A549 (cell line): ENCODE results near the gene HAUS5. TPM values are rescaled to one million over a fixed set of nuclear protein-coding genes. Genes with fewer than 3 reads are reported as not detected.
"Not testable (repeated sequence)": the region's sequence is repeated elsewhere in the genome, so short reads cannot be mapped to it uniquely, and the experiment has no call there.

Source experiments
- ATAC-seq, 2 experiments: fragments of 200-7000 bp in 1 of 2; fragments of >200 bp in 1 of 2; cut with Nextera tagmentation in 1 of 2; cut with Tn5 transposase in 1 of 2; 3 replicates each; pipeline versions ENCODE4 v1.8.0 to v1.9.1; 2018 to 2020; ENCODE audit warnings: mild to moderate bottlenecking in 1 of 2, moderate library complexity in 1 of 2
- CTCF ChIA-PET: fragments of 300-600 bp; sonication (Branson Sonifier 250); formaldehyde crosslinking; extraction: SDS; loops from one replicate; lab custom pipeline; 2021; ENCODE audit warnings: antibody characterized with exemption, inconsistent platforms; lab: Yijun Ruan, JAX
- POLR2A ChIA-PET: fragments of 350-600 bp; formaldehyde crosslinking; extraction: SDS; loops from one replicate; lab custom pipeline; 2021; ENCODE audit warnings: antibody characterized with exemption, inconsistent platforms; lab: Yijun Ruan, JAX
- DNase-seq, 2 experiments: peaks; one replicate each; pipeline versions ENCODE4 v3.0.0 to v3.0.0-alpha.2; 2011 to 2016; ENCODE audit warnings: low read depth in 1 of 2, low spot score in 1 of 2
- FAIRE-seq: peaks from 2 replicates; lab custom pipeline; 2011; peaks lifted over from hg19 to GRCh38; lab: Jason Lieb, UNC
- H3K27ac ChIP-seq, 2 experiments: fragments of >200 bp; sonication (Bioruptor Twin); formaldehyde crosslinking; 3 replicates each; pipeline ENCODE4 v1.5.1; 2016 to 2017
- H3K4me1 ChIP-seq: fragments of >200 bp; sonication (Bioruptor Twin); formaldehyde crosslinking; 3 replicates; pipeline ENCODE4 v1.6.1; 2016
- H3K4me2 ChIP-seq: fragments of >200 bp; sonication (Bioruptor Twin); formaldehyde crosslinking; 3 replicates; pipeline ENCODE4 v1.6.1; 2016
- H3K4me3 ChIP-seq: fragments of >200 bp; sonication (Bioruptor Twin); formaldehyde crosslinking; 3 replicates; pipeline ENCODE4 v1.5.1; 2016
- H3K9me3 ChIP-seq: fragments of >200 bp; sonication (Bioruptor Twin); formaldehyde crosslinking; 3 replicates; pipeline ENCODE4 v1.6.1; 2016
- BHLHE40 ChIP-seq: IDR thresholded peaks from 2 replicates; pipeline ENCODE4 v1.6.1; 2012; ENCODE audit warnings: low read depth, low read length, inconsistent platforms
- CBX2 ChIP-seq: fragments of 200-600 bp; sonication (generic); IDR thresholded peaks from 2 replicates; pipeline ENCODE4 v1.6.1; 2016; ENCODE audit warnings: low read depth, mild to moderate bottlenecking, borderline replicate concordance
- CBX8 ChIP-seq: fragments of 200-600 bp; sonication (generic); IDR thresholded peaks from 2 replicates; pipeline ENCODE4 v1.6.1; 2016
- CHD2 ChIP-seq: fragments of 150-350 bp; IDR thresholded peaks from 2 replicates; pipeline ENCODE4 v1.6.1; 2014; ENCODE audit warnings: low read length; ENCODE audit not compliant: partially characterized antibody
- ESRRA ChIP-seq: fragments of 150-350 bp; IDR thresholded peaks from 2 replicates; pipeline ENCODE4 v1.6.1; 2014; ENCODE audit warnings: mild to moderate bottlenecking, low read length, borderline replicate concordance
- FOXS1 ChIP-seq: fragments of 250-450 bp; sonication (Bioruptor Pico); IDR thresholded peaks from 2 replicates; pipeline ENCODE4 v1.5.0; 2020; ENCODE audit warnings: mild to moderate bottlenecking, moderate library complexity
- HDAC2 ChIP-seq: fragments of 200-600 bp; sonication (generic); IDR thresholded peaks from 2 replicates; pipeline ENCODE4 v1.6.1; 2016
- JUNB ChIP-seq: fragments of >200 bp; sonication (Bioruptor Twin); formaldehyde crosslinking; IDR thresholded peaks from 2 replicates; pipeline ENCODE4 v1.6.1; 2016
- KDM5A ChIP-seq: fragments of 200-600 bp; sonication (generic); IDR thresholded peaks from 2 replicates; pipeline ENCODE4 v1.6.1; 2016; ENCODE audit warnings: antibody characterized with exemption, mild to moderate bottlenecking
- MAFK ChIP-seq: fragments of 450-650 bp; IDR thresholded peaks from 2 replicates; pipeline ENCODE4 v1.6.1; 2014; ENCODE audit not compliant: partially characterized antibody
- NFE2L2 ChIP-seq: fragments of 150-350 bp; conservative IDR thresholded peaks from 2 replicates; pipeline ENCODE4 v1.6.1; 2014; ENCODE audit warnings: low read length
- NR3C1 ChIP-seq: fragments of >200 bp; sonication (Bioruptor Twin); formaldehyde crosslinking; IDR thresholded peaks from 3 replicates; pipeline ENCODE4 v1.6.1; 2017
- RAD21 ChIP-seq, 2 experiments: fragments of >200 bp in 1 of 2; sonication (Bioruptor Twin) in 1 of 2; formaldehyde crosslinking in 1 of 2; IDR thresholded peaks in 1 of 2; conservative IDR thresholded peaks in 1 of 2; 2 replicates in 1 of 2; 3 replicates in 1 of 2; pipeline ENCODE4 v1.6.1; 2012 to 2018; ENCODE audit warnings: inconsistent platforms in 1 of 2
- RCOR1 ChIP-seq: fragments of 150-350 bp; IDR thresholded peaks from 2 replicates; pipeline ENCODE4 v1.6.1; 2014; ENCODE audit warnings: antibody characterized with exemption, low read length, low read depth
- RFX5 ChIP-seq: fragments of 450-650 bp; IDR thresholded peaks from 2 replicates; pipeline ENCODE4 v1.7.1; 2014; ENCODE audit warnings: antibody characterized with exemption, mild to moderate bottlenecking, moderate library complexity
- RNF2 ChIP-seq: fragments of 200-600 bp; sonication (generic); IDR thresholded peaks from 2 replicates; pipeline ENCODE4 v1.6.1; 2016; ENCODE audit warnings: low read depth, mild to moderate bottlenecking, antibody characterized with exemption, moderate library complexity, borderline replicate concordance
- SMC3 ChIP-seq: fragments of >200 bp; sonication (Bioruptor Twin); formaldehyde crosslinking; IDR thresholded peaks from 3 replicates; pipeline ENCODE4 v1.6.1; 2018; ENCODE audit warnings: inconsistent platforms
- TP53 ChIP-seq: fragments of 250-450 bp; sonication (Bioruptor Pico); IDR thresholded peaks from 2 replicates; pipeline ENCODE4 v1.5.0; 2021; ENCODE audit warnings: mild to moderate bottlenecking, moderate library complexity
- ZFP36 ChIP-seq: fragments of 450-650 bp; IDR thresholded peaks from 2 replicates; pipeline ENCODE4 v1.6.1; 2014; ENCODE audit warnings: borderline replicate concordance; ENCODE audit not compliant: partially characterized antibody
- ZNF302 ChIP-seq: fragments of 250-450 bp; sonication (Bioruptor Pico); IDR thresholded peaks from 2 replicates; pipeline ENCODE4 v1.9.0; 2021; ENCODE audit warnings: inconsistent platforms, mild to moderate bottlenecking, moderate library complexity
- ZSCAN20 ChIP-seq: fragments of 250-450 bp; sonication (Bioruptor Pico); IDR thresholded peaks from 2 replicates; pipeline ENCODE4 v1.8.0; 2022; ENCODE audit warnings: mild to moderate bottlenecking, moderate library complexity
- whole genome bisulfite sequencing: methylation state at CpG from one replicate; pipeline ENCODE4 v1.1.6; 2017; ENCODE audit errors: missing lambda C conversion rate; 5-methylcytosine and 5-hydroxymethylcytosine counted together
- polyA plus RNA-seq, 4 experiments: library from polyadenylated mRNA; depleted of rRNA in 3 of 4; stranded (reverse); fragments of >200 nt; fragmentation: RNase III in 1 of 4; extraction: RNeasy Plus Mini Kit Qiagen cat#74134 plus additional on column Dnase treatment in 1 of 4; gene quantifications; 2 replicates in 3 of 4; 3 replicates in 1 of 4; pipeline ENCODE4 v1.2.3, GENCODE V29; 2011 to 2017
- TF ChIP-seq, protein P1 (sequence below): fragments of 250-450 bp; sonication (Bioruptor Pico); IDR thresholded peaks from 2 replicates; pipeline ENCODE4 v1.5.0; 2021; ENCODE audit warnings: mild to moderate bottlenecking, moderate library complexity, borderline replicate concordance
- TF ChIP-seq, protein P2 (sequence below): fragments of 250-450 bp; sonication (Bioruptor Pico); IDR thresholded peaks from 2 replicates; pipeline ENCODE4 v1.5.0; 2020; ENCODE audit warnings: low read depth, mild to moderate bottlenecking, moderate library complexity
- TF ChIP-seq, protein P3 (sequence below): fragments of >200 bp; sonication (Bioruptor Twin); formaldehyde crosslinking; IDR thresholded peaks from 3 replicates; pipeline ENCODE4 v1.5.1; 2016
- TF ChIP-seq, protein P4 (sequence below): IDR thresholded peaks from 2 replicates; pipeline ENCODE4 v1.6.1; 2012
- TF ChIP-seq, protein P5 (sequence below): IDR thresholded peaks from 2 replicates; pipeline ENCODE4 v1.6.1; 2012; ENCODE audit warnings: low read depth, borderline replicate concordance

HAUS5 gene
- polyA plus RNA-seq, 2 of the 4 experiments (the other 2 are of a cell fraction), result 7.3 to 16.1 TPM

DNA sequence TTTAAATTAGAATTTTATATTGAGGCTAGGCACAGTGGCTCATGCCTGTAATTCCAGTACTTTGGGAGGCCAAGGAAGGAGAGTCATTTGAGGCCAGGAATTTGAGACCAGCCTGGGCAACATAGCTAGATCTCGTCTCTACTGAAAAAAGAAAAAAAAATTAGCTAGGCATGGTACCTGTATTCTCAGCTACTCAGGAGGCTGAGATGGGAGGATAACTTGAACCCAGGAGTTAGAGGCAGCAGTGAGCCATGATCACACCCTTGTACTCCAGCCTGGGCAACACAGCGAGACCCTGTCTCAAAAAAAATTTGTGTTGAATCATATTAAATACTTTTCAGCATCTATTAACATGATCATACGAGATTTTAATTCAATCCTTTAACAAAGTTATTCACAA is 21.7 kb upstream of the HAUS5 start:
- H3K9me3 ChIP-seq, result 0 out of 3 replicates have a peak, but pooled peaks cover 2% of the 10 kb centered on the region
- DNase-seq (no peak), FAIRE-seq (peak; percentile 49), ATAC-seq (no peak)
- H3K4me2 ChIP-seq, result no peak overlapping the region
- CTCF ChIA-PET, result interaction anchor here (0.7 to 2.1 kb wide), 6 partner anchors 8 to 80 kb away, joined by 3 to 14 read pairs (median 4); no protein-coding TSS in a partner anchor
- H3K4me3 ChIP-seq, result no peak overlapping the region
- TF ChIP-seq RCOR1 (no peak), NR3C1 (no peak), RFX5 (no peak), ZSCAN20 (CRISPR knock-in tag) (no peak), MAFK (no peak), SMC3 (no peak)
- TF ChIP-seq, protein P1, sequence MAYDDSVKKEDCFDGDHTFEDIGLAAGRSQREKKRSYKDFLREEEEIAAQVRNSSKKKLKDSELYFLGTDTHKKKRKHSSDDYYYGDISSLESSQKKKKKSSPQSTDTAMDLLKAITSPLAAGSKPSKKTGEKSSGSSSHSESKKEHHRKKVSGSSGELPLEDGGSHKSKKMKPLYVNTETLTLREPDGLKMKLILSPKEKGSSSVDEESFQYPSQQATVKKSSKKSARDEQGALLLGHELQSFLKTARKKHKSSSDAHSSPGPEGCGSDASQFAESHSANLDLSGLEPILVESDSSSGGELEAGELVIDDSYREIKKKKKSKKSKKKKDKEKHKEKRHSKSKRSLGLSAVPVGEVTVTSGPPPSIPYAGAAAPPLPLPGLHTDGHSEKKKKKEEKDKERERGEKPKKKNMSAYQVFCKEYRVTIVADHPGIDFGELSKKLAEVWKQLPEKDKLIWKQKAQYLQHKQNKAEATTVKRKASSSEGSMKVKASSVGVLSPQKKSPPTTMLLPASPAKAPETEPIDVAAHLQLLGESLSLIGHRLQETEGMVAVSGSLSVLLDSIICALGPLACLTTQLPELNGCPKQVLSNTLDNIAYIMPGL (CRISPR knock-in tag), result no peak
- TF ChIP-seq, protein P2, sequence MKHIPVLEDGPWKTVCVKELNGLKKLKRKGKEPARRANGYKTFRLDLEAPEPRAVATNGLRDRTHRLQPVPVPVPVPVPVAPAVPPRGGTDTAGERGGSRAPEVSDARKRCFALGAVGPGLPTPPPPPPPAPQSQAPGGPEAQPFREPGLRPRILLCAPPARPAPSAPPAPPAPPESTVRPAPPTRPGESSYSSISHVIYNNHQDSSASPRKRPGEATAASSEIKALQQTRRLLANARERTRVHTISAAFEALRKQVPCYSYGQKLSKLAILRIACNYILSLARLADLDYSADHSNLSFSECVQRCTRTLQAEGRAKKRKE (CRISPR knock-in tag), result no peak
- no peak overlapping the region for H3K27ac ChIP-seq
- POLR2A ChIA-PET, result interaction anchor here (0.6 kb wide), 1 partner anchor 253 kb away, joined by 7 read pairs; no protein-coding TSS in a partner anchor
- no peaks in the 10 kb centered on the region for H3K4me1 ChIP-seq
- 39% methylated on average over 3 of the region's 3 CpGs for WGBS

DNA sequence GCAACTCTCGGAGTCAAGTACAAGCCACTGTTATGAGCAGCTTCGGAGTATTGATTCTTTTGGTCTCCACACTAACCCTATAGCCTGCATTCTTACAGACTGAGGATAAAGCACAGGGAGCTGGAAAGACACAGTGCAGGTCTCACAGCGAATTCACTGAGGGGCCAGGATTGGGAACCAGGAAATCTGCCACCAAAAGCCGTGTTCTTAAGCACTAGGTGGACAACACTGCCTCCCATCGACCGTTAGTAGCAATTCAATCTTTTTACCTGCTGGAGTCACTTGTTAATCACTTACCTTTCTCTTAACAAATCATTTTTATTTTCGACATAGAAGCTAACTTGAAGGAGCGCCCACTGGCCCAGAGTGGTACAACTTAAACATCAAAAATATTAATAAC is 20.3 kb upstream of the HAUS5 start:
- Histone ChIP-seq H3K27ac (no peak overlapping the region), H3K4me2 (no peak overlapping the region), H3K4me3 (no peak overlapping the region), H3K4me1 (no peaks in the 10 kb centered on the region)
- POLR2A ChIA-PET, result no interaction called here
- ATAC-seq (no peak; a peak in 1 of 6 replicates), FAIRE-seq (peak; percentile 98)
- WGBS, result 37% methylated on average over 8 of the region's 8 CpGs
- CTCF ChIA-PET, result interaction anchor here (0.6 to 2.1 kb wide), 16 partner anchors 10 to 591 kb away, joined by 3 to 14 read pairs (median 4); partner anchors contain the start of gene HAUS5
- TF ChIP-seq RAD21 (conservative IDR thresholded peaks at IDR 0.05 in 1 of 2, IDR thresholded peaks at IDR 0.05 in 1 of 2) (peak; percentile 51 to 61), SMC3 (0 out of 3 replicates have a peak, but pooled peaks have one; percentile 21), ZFP36 (no peak), CBX8 (no peak)
- TF ChIP-seq, protein P3, sequence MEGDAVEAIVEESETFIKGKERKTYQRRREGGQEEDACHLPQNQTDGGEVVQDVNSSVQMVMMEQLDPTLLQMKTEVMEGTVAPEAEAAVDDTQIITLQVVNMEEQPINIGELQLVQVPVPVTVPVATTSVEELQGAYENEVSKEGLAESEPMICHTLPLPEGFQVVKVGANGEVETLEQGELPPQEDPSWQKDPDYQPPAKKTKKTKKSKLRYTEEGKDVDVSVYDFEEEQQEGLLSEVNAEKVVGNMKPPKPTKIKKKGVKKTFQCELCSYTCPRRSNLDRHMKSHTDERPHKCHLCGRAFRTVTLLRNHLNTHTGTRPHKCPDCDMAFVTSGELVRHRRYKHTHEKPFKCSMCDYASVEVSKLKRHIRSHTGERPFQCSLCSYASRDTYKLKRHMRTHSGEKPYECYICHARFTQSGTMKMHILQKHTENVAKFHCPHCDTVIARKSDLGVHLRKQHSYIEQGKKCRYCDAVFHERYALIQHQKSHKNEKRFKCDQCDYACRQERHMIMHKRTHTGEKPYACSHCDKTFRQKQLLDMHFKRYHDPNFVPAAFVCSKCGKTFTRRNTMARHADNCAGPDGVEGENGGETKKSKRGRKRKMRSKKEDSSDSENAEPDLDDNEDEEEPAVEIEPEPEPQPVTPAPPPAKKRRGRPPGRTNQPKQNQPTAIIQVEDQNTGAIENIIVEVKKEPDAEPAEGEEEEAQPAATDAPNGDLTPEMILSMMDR, result peak; percentile 50
- TF ChIP-seq, all 56 proteins: peak for 3
- no peaks in the 10 kb centered on the region for H3K9me3 ChIP-seq
- DNase-seq, result peak; percentile 62 to 82

DNA sequence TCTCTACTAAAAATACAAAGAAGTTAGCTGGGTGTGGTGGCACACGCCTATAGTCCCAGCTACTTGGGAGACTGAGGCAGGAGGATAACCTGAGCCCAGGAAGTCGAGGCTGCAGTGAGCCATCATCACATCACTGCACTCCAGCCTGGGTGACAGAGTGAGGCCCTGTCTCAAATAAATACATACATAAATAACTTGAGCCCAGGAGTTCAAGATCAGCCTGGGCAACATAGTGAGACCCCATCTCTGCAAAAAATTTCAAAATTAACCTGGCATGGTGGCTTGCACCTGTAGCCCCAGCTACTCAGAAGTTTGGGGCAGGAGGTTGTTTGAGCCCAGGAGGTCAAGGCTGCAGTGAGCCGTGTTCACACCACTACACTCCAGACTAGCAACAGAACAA is 17.5 kb upstream of the HAUS5 start:
- 49% methylated on average over 3 of the region's 3 CpGs for WGBS
- H3K9me3 ChIP-seq, POLR2A ChIA-PET, ATAC-seq, H3K4me3 ChIP-seq, H3K4me1 ChIP-seq, DNase-seq, H3K4me2 ChIP-seq, H3K27ac ChIP-seq, FAIRE-seq: not testable (repeated sequence)
- CTCF ChIA-PET, result interaction anchor here (0.6 to 0.8 kb wide), 2 partner anchors 11 to 231 kb away, joined by 3 read pairs; no protein-coding TSS in a partner anchor

DNA sequence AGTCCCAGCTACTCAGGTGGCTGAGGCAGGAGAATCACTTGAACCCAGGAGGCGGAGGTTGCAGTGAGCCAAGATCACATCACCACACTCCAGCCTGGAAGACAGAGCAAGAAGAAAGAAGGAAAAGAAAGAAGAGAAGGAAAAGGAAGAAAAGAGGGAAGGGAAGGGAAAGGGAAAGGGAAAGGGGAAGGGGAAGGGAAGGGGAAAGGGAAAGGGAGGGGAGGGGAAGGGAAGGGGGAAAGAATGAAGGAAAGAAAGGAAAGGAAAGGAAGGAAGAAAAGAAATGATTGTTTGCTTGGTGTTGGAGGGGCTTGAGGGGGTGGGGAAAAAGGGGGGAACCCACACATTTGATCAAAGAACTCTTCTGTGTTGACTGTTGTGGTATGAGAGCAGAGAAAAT is 16.6 kb upstream of the HAUS5 start:
- WGBS, result 96% methylated on average over 1 of the region's 1 CpG
- ChIA-PET CTCF (interaction anchor here (1.6 to 1.8 kb wide), 2 partner anchors 21 to 85 kb away, joined by 4 to 6 read pairs; no protein-coding TSS in a partner anchor), POLR2A (no interaction called here)
- no peak overlapping the region for H3K4me3 ChIP-seq
- no peaks in the 10 kb centered on the region for H3K4me1 ChIP-seq
- no peak for ATAC-seq
- FAIRE-seq, result no peak
- H3K4me2 ChIP-seq, result no peak overlapping the region
- no peaks in the 10 kb centered on the region for H3K9me3 ChIP-seq
- no peak for DNase-seq
- no peak overlapping the region for H3K27ac ChIP-seq
- TF ChIP-seq CHD2 (no peak), NFE2L2 (no peak), FOXS1 (CRISPR knock-in tag) (no peak), ZNF302 (CRISPR knock-in tag) (no peak), HDAC2 (no peak), RNF2 (no peak), BHLHE40 (no peak), JUNB (no peak), KDM5A (no peak), CBX2 (no peak), TP53 (CRISPR knock-in tag) (no peak), ESRRA (no peak)
- TF ChIP-seq, protein P4, sequence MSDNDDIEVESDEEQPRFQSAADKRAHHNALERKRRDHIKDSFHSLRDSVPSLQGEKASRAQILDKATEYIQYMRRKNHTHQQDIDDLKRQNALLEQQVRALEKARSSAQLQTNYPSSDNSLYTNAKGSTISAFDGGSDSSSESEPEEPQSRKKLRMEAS, result no peak
- TF ChIP-seq, protein P5, sequence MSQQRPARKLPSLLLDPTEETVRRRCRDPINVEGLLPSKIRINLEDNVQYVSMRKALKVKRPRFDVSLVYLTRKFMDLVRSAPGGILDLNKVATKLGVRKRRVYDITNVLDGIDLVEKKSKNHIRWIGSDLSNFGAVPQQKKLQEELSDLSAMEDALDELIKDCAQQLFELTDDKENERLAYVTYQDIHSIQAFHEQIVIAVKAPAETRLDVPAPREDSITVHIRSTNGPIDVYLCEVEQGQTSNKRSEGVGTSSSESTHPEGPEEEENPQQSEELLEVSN, result no peak
